ENCODE results near the gene IQSEC1. TPM values are rescaled to one million over a fixed set of nuclear protein-coding genes. Genes with fewer than 3 reads are reported as not detected.

Gene IQSEC1
- total and polyA plus RNA-seq, 9 of the 15 experiments (the other 6 are each of a cell fraction or from before 2014, with no cell fraction given) = 0.56 to 39.0 (median 6.8) TPM

- TF ChIP-seq OTX1 (CRISPR knock-in tag; IDR thresholded peaks at IDR 0.05) (no peak), MBD1 (CRISPR knock-in tag; IDR thresholded peaks at IDR 0.05) (no peak), CHD7 (IDR thresholded peaks at IDR 0.05; ENCODE audit: low read depth, low read length) (no peak), ZNF695 (CRISPR knock-in tag; IDR thresholded peaks at IDR 0.05) (peak; percentile 88; the same call in 1 of the 2 replicates), ID3 (CRISPR knock-in tag; IDR thresholded peaks at IDR 0.05) (no peak; the same call in 1 of the 2 replicates), ID3 (tag; IDR thresholded peaks at IDR 0.05) (peak; percentile 82), TCF7 (IDR thresholded peaks at IDR 0.05; ENCODE audit: borderline replicate concordance) (no peak), CBFA2T2 (conservative IDR thresholded peaks at IDR 0.05) (no peak), RBM15 (IDR thresholded peaks at IDR 0.05; ENCODE audit: insufficient read depth, low read length) (no peak), CEBPZ (IDR thresholded peaks at IDR 0.05; ENCODE audit: borderline replicate concordance, low read depth, low read length) (no peak)
Measured at GRCh38 chr3:13011573-13012220, 61.5 kb downstream of the IQSEC1 start (continued).
